GM12874 (cell line): ENCODE measurements around the gene BARHL1.

Experiments
- TF ChIP-seq, protein P1 (sequence below): IDR thresholded peaks from 2 replicates; pipeline ENCODE4 v1.5.1; 2011; ENCODE audit warnings: low read depth, mild to moderate bottlenecking, control low read depth, low read length, moderate library complexity; ENCODE audit not compliant: insufficient read depth

The BARHL1 gene

DNA sequence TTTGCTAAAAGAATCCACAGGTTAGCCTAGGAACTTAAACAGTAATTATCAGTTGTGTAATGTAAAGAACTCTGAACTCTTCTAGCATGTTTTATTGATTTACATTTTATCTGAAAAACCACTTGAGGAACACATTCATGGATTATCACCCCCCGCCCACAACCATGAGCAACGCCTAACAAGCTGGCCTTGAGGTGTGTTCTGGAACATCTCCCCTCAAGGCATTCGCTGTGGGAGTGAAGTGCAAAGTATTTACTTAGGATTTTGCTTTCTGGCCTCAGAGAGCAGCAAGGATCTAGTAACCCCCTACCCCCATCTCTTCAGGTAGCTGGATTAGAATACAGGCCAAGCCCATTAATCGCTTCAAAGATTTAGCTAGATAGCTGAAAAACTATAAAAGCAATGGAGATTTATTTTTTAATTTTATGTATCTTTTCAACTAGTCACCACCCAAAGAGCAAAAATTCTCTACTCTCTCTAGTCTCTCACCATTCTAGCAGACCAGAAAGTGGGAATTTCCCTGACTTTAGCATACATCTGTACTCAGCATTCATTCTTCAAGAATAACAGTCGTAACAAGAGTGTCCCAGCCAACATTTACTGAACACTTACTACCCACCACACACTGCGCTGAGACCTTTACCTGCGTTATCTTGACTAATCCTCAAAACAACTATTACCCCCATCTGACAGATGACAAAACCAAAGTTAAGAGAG, 50.2 kb downstream of the BARHL1 start:
- TF ChIP-seq, protein P1, sequence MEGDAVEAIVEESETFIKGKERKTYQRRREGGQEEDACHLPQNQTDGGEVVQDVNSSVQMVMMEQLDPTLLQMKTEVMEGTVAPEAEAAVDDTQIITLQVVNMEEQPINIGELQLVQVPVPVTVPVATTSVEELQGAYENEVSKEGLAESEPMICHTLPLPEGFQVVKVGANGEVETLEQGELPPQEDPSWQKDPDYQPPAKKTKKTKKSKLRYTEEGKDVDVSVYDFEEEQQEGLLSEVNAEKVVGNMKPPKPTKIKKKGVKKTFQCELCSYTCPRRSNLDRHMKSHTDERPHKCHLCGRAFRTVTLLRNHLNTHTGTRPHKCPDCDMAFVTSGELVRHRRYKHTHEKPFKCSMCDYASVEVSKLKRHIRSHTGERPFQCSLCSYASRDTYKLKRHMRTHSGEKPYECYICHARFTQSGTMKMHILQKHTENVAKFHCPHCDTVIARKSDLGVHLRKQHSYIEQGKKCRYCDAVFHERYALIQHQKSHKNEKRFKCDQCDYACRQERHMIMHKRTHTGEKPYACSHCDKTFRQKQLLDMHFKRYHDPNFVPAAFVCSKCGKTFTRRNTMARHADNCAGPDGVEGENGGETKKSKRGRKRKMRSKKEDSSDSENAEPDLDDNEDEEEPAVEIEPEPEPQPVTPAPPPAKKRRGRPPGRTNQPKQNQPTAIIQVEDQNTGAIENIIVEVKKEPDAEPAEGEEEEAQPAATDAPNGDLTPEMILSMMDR: no peak

DNA sequence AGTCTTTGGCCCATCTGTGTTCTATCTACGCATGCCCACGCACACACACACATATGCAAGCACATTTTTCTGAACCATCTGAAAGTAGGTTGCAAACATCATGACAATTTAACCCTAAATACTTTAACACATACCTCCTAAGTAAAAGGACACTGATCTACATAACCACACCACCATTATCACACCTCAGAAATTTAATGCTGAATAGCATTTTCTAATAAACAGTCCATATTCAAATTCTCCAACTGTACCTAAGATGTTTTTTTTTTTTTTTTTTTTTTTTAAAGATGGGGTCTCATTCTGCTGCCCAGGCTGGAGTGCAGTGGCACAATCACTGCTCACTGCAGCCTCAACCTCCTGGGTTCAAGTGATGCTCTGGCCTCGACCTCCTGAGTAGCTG, 51.9 kb downstream of the BARHL1 start:
- TF ChIP-seq, protein P1: no peak

DNA sequence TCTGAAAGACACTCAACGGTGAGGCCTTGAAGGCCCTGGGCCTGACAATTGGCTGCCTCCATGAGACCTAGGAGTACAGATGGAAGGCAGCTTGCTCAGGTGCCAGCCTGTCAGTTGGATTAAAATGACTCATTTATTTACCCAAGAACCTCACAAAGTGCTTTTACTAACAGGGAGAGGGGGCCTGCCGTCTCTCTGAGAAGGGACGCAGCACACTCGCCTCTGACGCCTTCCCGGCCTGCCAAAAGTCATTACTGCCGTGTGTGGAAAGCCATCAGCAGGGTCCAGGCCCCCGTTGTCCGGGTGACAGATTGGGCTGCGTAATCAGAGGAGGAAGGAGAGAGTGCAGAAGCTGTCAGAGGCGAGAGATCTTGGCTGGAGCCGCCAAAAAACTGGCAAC, 54.9 kb downstream of the BARHL1 start:
- TF ChIP-seq, protein P1: no peak

DNA sequence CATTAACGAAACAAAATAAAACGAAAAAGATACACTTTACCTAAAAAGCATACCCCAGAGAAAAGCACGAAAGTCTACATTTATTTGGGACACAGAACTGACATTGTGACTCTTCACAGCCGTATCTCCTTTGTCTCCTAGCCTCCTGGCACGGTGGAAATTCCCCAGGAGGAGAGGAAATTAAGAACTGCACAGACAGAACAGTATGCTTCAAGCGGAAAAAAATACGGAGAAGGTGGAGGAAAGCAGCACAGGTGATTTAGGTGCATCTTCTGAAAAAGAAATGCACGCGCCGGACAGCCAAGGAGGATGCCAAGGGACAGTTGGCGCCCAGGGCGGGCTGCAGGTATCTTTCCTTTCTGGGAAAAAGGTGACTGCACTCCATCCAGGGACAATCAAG, 55.4 kb downstream of the BARHL1 start:
- TF ChIP-seq, protein P1: no peak

DNA sequence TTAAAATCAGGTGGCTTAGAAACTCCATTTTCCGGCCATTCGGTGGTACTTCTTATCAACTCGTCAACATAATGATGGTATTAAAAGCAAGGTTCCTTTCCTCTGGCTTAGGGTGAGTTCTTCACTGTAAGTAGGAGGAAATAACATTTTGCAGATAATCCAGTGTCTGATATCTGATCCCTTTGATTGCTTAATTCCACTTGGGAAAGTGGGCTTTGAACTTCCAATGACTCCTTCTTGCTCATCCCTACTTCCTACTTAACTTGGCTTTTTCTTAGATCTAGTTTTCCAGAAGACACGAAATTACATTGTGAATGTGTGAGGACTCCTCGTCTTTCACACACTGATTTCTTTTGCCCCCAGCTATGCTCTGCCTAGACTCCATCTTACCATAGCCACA, 55.8 kb downstream of the BARHL1 start:
- TF ChIP-seq, protein P1: no peak

DNA sequence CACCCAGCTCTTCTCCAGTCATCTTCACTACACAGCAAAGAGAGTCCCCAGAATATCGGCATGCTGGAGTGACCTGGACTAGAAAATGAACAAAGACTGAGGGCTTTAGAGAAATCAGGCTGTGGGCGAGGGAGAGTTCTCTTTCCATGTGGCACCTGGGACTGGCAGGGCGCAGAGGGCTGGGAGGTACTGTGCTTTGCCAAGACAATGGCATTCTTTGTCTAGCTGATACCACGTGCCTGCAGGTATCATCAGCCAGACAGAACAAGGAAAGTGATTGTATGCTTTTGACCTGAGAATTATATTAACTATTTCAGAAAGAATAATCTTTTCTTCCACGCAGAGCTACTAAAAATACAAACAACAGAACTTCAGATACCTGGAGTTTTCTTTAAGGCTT, 56.9 kb downstream of the BARHL1 start:
- TF ChIP-seq, protein P1: no peak
